Kidney epithelial cell (primary cell): ENCODE measurements around the gene FUT3. TPM values are rescaled to one million over a fixed set of nuclear protein-coding genes. Genes with fewer than 3 reads are reported as not detected.
"Not testable (repeated sequence)": the region's sequence is repeated elsewhere in the genome, so short reads cannot be mapped to it uniquely, and the experiment has no call there.

Source experiments
- DNase-seq: peaks from one replicate; pipeline ENCODE4 v3.0.0-alpha.2; 2010; ENCODE audit warnings: low read depth
- H3K27me3 ChIP-seq: 2 replicates; pipeline ENCODE4 v1.6.0; 2011; ENCODE audit warnings: low read length; ENCODE audit not compliant: control insufficient read depth, insufficient read depth
- H3K36me3 ChIP-seq: 2 replicates; pipeline ENCODE4 v1.5.1; 2011; ENCODE audit warnings: low read length; ENCODE audit not compliant: control insufficient read depth, insufficient read depth
- H3K4me3 ChIP-seq: 2 replicates; pipeline ENCODE4 v1.5.1; 2011; ENCODE audit warnings: low read depth, mild to moderate bottlenecking, control low read depth, low read length
- total RNA-seq: library from RNA; depleted of rRNA; stranded (reverse); fragments of >200 nt; gene quantifications from 2 replicates; pipeline ENCODE4 v1.2.3, GENCODE V29; 2015
- TF ChIP-seq, protein P1 (sequence below): IDR thresholded peaks from 2 replicates; pipeline ENCODE4 v1.5.1; 2011; ENCODE audit warnings: mild to moderate bottlenecking, moderate library complexity, low read length, control low read depth, inconsistent platforms; ENCODE audit not compliant: insufficient read depth, poor library complexity, severe bottlenecking

FUT3 gene
- total RNA-seq, 1 donor from 2014 or later: 8.8 TPM

GRCh38 chr19:5877427-5877826, 26.2 kb upstream of the FUT3 start:
- DNase-seq: no peak
- peaks cover 15% of the 10 kb centered on the region for H3K27me3 ChIP-seq
- TF ChIP-seq, protein P1, sequence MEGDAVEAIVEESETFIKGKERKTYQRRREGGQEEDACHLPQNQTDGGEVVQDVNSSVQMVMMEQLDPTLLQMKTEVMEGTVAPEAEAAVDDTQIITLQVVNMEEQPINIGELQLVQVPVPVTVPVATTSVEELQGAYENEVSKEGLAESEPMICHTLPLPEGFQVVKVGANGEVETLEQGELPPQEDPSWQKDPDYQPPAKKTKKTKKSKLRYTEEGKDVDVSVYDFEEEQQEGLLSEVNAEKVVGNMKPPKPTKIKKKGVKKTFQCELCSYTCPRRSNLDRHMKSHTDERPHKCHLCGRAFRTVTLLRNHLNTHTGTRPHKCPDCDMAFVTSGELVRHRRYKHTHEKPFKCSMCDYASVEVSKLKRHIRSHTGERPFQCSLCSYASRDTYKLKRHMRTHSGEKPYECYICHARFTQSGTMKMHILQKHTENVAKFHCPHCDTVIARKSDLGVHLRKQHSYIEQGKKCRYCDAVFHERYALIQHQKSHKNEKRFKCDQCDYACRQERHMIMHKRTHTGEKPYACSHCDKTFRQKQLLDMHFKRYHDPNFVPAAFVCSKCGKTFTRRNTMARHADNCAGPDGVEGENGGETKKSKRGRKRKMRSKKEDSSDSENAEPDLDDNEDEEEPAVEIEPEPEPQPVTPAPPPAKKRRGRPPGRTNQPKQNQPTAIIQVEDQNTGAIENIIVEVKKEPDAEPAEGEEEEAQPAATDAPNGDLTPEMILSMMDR: no peak
- no peaks in the 10 kb centered on the region for H3K36me3 ChIP-seq
- no peak overlapping the region for H3K4me3 ChIP-seq

DNA sequence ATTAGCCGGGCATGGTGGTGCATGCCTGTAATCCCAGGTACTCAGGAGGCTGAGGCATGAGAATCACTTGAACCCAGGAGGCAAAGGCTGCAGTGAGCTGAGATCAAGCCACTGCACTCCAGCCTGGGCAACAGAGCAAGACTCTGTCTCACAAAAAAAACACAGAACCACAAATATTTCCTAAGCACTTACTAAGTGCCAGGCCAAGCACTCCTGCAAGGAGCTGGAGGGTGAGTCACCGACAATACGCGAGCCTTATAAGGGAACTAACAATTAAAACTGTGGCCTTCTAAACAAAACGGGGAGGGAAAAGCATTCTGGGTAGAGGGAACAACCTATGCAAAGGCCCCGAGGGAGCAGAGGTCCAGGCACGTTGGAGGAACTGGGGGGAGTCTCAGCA, 23.2 kb upstream of the FUT3 start:
- H3K27me3 ChIP-seq, H3K36me3 ChIP-seq, DNase-seq, H3K4me3 ChIP-seq: not testable (repeated sequence)

GRCh38 chr19:5873617-5874199, 22.5 kb upstream of the FUT3 start:
- Histone ChIP-seq H3K36me3 (no peaks in the 10 kb centered on the region), H3K27me3 (no peaks in the 10 kb centered on the region), H3K4me3 (no peak overlapping the region)
- TF ChIP-seq, protein P1: no peak
- no peak for DNase-seq

GRCh38 chr19:5870986-5871394, 19.7 kb upstream of the FUT3 start:
- no peaks in the 10 kb centered on the region for H3K36me3 ChIP-seq
- peaks cover 2% of the 10 kb centered on the region for H3K27me3 ChIP-seq
- H3K4me3 ChIP-seq: no peak overlapping the region
- no peak for DNase-seq
- TF ChIP-seq, protein P1: no peak

DNA sequence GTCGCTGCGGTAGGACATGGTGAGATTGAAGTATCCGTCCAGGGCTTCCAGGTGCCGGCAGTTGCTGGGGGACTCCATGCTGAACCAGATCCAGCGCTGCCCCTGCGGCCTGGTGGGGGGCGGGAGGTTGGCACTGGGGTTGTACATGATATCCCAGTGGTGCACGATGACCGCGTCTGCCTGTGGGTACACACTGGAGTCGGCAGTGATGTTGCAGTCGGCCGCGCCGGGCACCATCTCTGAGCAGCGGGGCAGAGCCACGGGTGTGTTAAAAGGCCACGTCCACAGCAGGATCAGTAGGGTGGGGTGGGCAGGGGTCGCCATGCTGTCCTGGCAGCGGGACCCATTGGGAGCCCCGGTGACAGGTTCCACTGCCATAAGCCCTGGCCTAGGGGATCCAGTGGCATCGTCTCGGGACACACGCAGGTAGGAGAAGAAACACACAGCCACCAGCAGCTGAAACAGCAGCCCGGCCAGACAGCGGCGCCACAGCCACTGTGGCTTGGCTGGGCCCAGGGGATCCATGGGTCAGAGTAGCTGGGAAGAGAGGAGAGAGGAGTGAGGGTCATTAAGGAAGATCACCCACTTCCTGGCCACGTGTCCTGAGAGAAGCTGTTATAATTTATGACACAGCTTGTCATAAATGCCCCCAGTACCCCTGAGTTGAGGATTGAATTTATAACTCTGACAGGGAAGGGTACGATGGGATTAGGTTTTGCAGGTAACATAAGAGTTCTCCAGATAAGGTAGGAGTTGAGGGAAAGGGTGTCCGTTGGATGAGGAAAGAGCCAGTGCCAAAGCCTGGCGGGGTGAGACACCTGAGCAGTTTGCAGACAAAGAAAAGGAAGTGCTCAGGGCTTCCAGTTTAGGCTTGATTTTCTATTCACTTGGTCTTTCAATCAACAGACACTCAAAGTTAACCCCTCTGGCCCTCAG, 16.2 kb upstream of the FUT3 start:
- no peak overlapping the region for H3K4me3 ChIP-seq
- H3K36me3 ChIP-seq: no peaks in the 10 kb centered on the region
- TF ChIP-seq, protein P1: no peak
- peaks cover 7% of the 10 kb centered on the region for H3K27me3 ChIP-seq
- no peak for DNase-seq

GRCh38 chr19:5865772-5866171, 14.5 kb upstream of the FUT3 start:
- TF ChIP-seq, protein P1: no peak
- DNase-seq: no peak
- Histone ChIP-seq H3K4me3 (no peak overlapping the region), H3K36me3 (no peaks in the 10 kb centered on the region), H3K27me3 (peaks cover 7% of the 10 kb centered on the region)
